Measurements from ENCODE around the gene RFTN1.
A peak's percentile ranks its signal among the peaks of the same experiment; 100 is the strongest.

RFTN1 gene

GRCh38 chr3:16428612-16429011, 84.9 kb downstream of the RFTN1 start:
- intact Hi-C loops (cut with micrococcal nuclease), result no loop called here
- Mint-ChIP-seq H3K27ac (no peak overlapping the region), H3K4me3 (no peak overlapping the region), H3K4me1 (ENCODE audit: low read depth) (peaks cover 28% of the 10 kb centered on the region), H3K36me3 (ENCODE audit: low read depth) (peaks cover 60% of the 10 kb centered on the region), H3K9me3 (no peaks in the 10 kb centered on the region), H3K27me3 (no peaks in the 10 kb centered on the region)

- no peaks in the 10 kb centered on the region for H3K27me3 Mint-ChIP-seq
- no peaks in the 10 kb centered on the region for H3K9me3 Mint-ChIP-seq
- H3K4me3 Mint-ChIP-seq, result no peak overlapping the region
- H3K36me3 Mint-ChIP-seq (ENCODE audit: low read depth), result peaks cover 52% of the 10 kb centered on the region
- peaks cover 28% of the 10 kb centered on the region for H3K4me1 Mint-ChIP-seq (ENCODE audit: low read depth)
- H3K27ac Mint-ChIP-seq, result no peak overlapping the region
- intact Hi-C loops (cut with micrococcal nuclease), result no loop called here
Measured at GRCh38 chr3:16427103-16427965, 86.2 kb downstream of the RFTN1 start.

GRCh38 chr3:16426665-16427064, 86.8 kb downstream of the RFTN1 start:
- Mint-ChIP-seq H3K4me1 (ENCODE audit: low read depth) (peaks cover 28% of the 10 kb centered on the region), H3K36me3 (ENCODE audit: low read depth) (peaks cover 51% of the 10 kb centered on the region), H3K27ac (no peak overlapping the region), H3K4me3 (no peak overlapping the region), H3K27me3 (no peaks in the 10 kb centered on the region), H3K9me3 (no peaks in the 10 kb centered on the region)
- intact Hi-C loops (cut with micrococcal nuclease), result no loop called here

GRCh38 chr3:16426029-16426400, 87.5 kb downstream of the RFTN1 start:
- H3K27me3 Mint-ChIP-seq, result no peaks in the 10 kb centered on the region
- H3K9me3 Mint-ChIP-seq, result no peaks in the 10 kb centered on the region
- peaks cover 51% of the 10 kb centered on the region for H3K36me3 Mint-ChIP-seq (ENCODE audit: low read depth)
- no peak overlapping the region for H3K4me3 Mint-ChIP-seq
- peaks cover 26% of the 10 kb centered on the region for H3K4me1 Mint-ChIP-seq (ENCODE audit: low read depth)
- intact Hi-C loops (cut with micrococcal nuclease), result no loop called here
- H3K27ac Mint-ChIP-seq, result no peak overlapping the region

GRCh38 chr3:16425398-16426028, 88.0 kb downstream of the RFTN1 start:
- intact Hi-C loops (cut with micrococcal nuclease), result no loop called here
- peaks cover 22% of the 10 kb centered on the region for H3K4me1 Mint-ChIP-seq (ENCODE audit: low read depth)
- peaks cover 46% of the 10 kb centered on the region for H3K36me3 Mint-ChIP-seq (ENCODE audit: low read depth)
- no peak overlapping the region for H3K4me3 Mint-ChIP-seq
- H3K9me3 Mint-ChIP-seq, result no peaks in the 10 kb centered on the region
- H3K27me3 Mint-ChIP-seq, result no peaks in the 10 kb centered on the region
- no peak overlapping the region for H3K27ac Mint-ChIP-seq

- H3K36me3 Mint-ChIP-seq (ENCODE audit: low read depth), result peaks cover 40% of the 10 kb centered on the region
- intact Hi-C loops (cut with micrococcal nuclease), result no loop called here
Measured at GRCh38 chr3:16423947-16424673, 89.4 kb downstream of the RFTN1 start.

GRCh38 chr3:16423298-16423697, 90.2 kb downstream of the RFTN1 start:
- Mint-ChIP-seq H3K4me1 (ENCODE audit: low read depth) (peaks cover 41% of the 10 kb centered on the region), H3K27me3 (no peaks in the 10 kb centered on the region), H3K9me3 (no peaks in the 10 kb centered on the region), H3K36me3 (ENCODE audit: low read depth) (peaks cover 44% of the 10 kb centered on the region), H3K27ac (no peak overlapping the region), H3K4me3 (no peak overlapping the region)
- intact Hi-C loops (cut with micrococcal nuclease), result no loop called here

More at GRCh38 chr3:16423947-16424673, 89.4 kb downstream of the RFTN1 start:
- Mint-ChIP-seq H3K4me1 (ENCODE audit: low read depth) (peaks cover 35% of the 10 kb centered on the region), H3K27me3 (no peaks in the 10 kb centered on the region), H3K9me3 (no peaks in the 10 kb centered on the region), H3K4me3 (no peak overlapping the region), H3K27ac (no peak overlapping the region)

GRCh38 chr3:16419640-16420241, 93.8 kb downstream of the RFTN1 start:
- Mint-ChIP-seq H3K4me1 (ENCODE audit: low read depth) (peaks cover 32% of the 10 kb centered on the region), H3K27ac (no peak overlapping the region), H3K4me3 (no peak overlapping the region), H3K27me3 (no peaks in the 10 kb centered on the region), H3K36me3 (ENCODE audit: low read depth) (peaks cover 33% of the 10 kb centered on the region), H3K9me3 (no peaks in the 10 kb centered on the region)
- intact Hi-C loops (cut with micrococcal nuclease), result no loop called here

GRCh38 chr3:16417945-16418739, 95.4 kb downstream of the RFTN1 start:
- peak overlapping the region; percentile 24 for H3K27ac Mint-ChIP-seq
- H3K9me3 Mint-ChIP-seq, result no peaks in the 10 kb centered on the region
- H3K36me3 Mint-ChIP-seq (ENCODE audit: low read depth), result peaks cover 33% of the 10 kb centered on the region
- H3K27me3 Mint-ChIP-seq, result no peaks in the 10 kb centered on the region
- intact Hi-C loops (cut with micrococcal nuclease), result no loop called here
- H3K4me1 Mint-ChIP-seq (ENCODE audit: low read depth), result peaks cover 48% of the 10 kb centered on the region
- no peak overlapping the region for H3K4me3 Mint-ChIP-seq

GRCh38 chr3:16415911-16416476, 97.5 kb downstream of the RFTN1 start:
- Mint-ChIP-seq H3K9me3 (no peaks in the 10 kb centered on the region), H3K36me3 (ENCODE audit: low read depth) (peaks cover 17% of the 10 kb centered on the region), H3K27ac (no peak overlapping the region), H3K4me1 (ENCODE audit: low read depth) (peaks cover 63% of the 10 kb centered on the region), H3K27me3 (no peaks in the 10 kb centered on the region), H3K4me3 (no peak overlapping the region)
- intact Hi-C loops (cut with micrococcal nuclease), result no loop called here

GRCh38 chr3:16413321-16413720, 100.2 kb downstream of the RFTN1 start:
- Mint-ChIP-seq H3K4me1 (ENCODE audit: low read depth) (peaks cover 51% of the 10 kb centered on the region), H3K27ac (peak overlapping the region; percentile 31), H3K27me3 (no peaks in the 10 kb centered on the region), H3K9me3 (no peaks in the 10 kb centered on the region), H3K36me3 (ENCODE audit: low read depth) (peaks cover 18% of the 10 kb centered on the region), H3K4me3 (no peak overlapping the region)
- intact Hi-C loops (cut with micrococcal nuclease), result no loop called here

- intact Hi-C loops (cut with micrococcal nuclease), result no loop called here
- Mint-ChIP-seq H3K27me3 (no peaks in the 10 kb centered on the region), H3K4me3 (no peak overlapping the region), H3K27ac (peak overlapping the region; percentile 31), H3K4me1 (ENCODE audit: low read depth) (peaks cover 51% of the 10 kb centered on the region), H3K36me3 (ENCODE audit: low read depth) (peaks cover 24% of the 10 kb centered on the region), H3K9me3 (no peaks in the 10 kb centered on the region)
Measured at GRCh38 chr3:16412192-16412800, 101.2 kb downstream of the RFTN1 start.

- no peaks in the 10 kb centered on the region for H3K9me3 Mint-ChIP-seq
- intact Hi-C loops (cut with micrococcal nuclease), result no loop called here
- H3K4me1 Mint-ChIP-seq (ENCODE audit: low read depth), result peaks cover 51% of the 10 kb centered on the region
- no peaks in the 10 kb centered on the region for H3K27me3 Mint-ChIP-seq
- H3K27ac Mint-ChIP-seq, result peak overlapping the region; percentile 31
- H3K4me3 Mint-ChIP-seq, result no peak overlapping the region
- H3K36me3 Mint-ChIP-seq (ENCODE audit: low read depth), result peaks cover 19% of the 10 kb centered on the region
Measured at GRCh38 chr3:16411441-16411840, 102.1 kb downstream of the RFTN1 start.

All from dendritic cell treated with granulocyte-macrophage colony-stimulating factor and Interleukin-4, amounts not matched to agents 40 ng/mL and 50 ng/mL, for 4 days (primary cell).